SJSA1 (cell line): ENCODE results near the gene EGFL8. TPM values are rescaled to one million over a fixed set of nuclear protein-coding genes. Genes with fewer than 3 reads are reported as not detected.
"Not testable (repeated sequence)": the region's sequence is repeated elsewhere in the genome, so short reads cannot be mapped to it uniquely, and the experiment has no call there.

ENCODE experiments used
- DNase-seq, 2 experiments: peaks; one replicate each; pipeline ENCODE4 v3.0.0-alpha.2; 2015 to 2020; ENCODE audit warnings: low spot score in 2 of 2, low read depth in 1 of 2
- H3K27ac ChIP-seq: fragments of 250-450 bp; sonication (Bioruptor Pico); 2 replicates; pipeline ENCODE4 v1.5.1; 2020; ENCODE audit warnings: mild to moderate bottlenecking, moderate library complexity
- H3K27me3 ChIP-seq: fragments of 250-450 bp; sonication (Bioruptor Pico); replicated peaks from 2 replicates; pipeline ENCODE4 v1.5.1; 2020; ENCODE audit warnings: mild to moderate bottlenecking, moderate library complexity
- H3K36me3 ChIP-seq: fragments of 250-450 bp; sonication (Bioruptor Pico); 2 replicates; pipeline ENCODE4 v1.5.1; 2020; ENCODE audit warnings: mild to moderate bottlenecking
- H3K4me1 ChIP-seq: fragments of 250-450 bp; sonication (Bioruptor Pico); replicated peaks from 2 replicates; pipeline ENCODE4 v1.6.1; 2021; ENCODE audit warnings: mild to moderate bottlenecking
- H3K4me3 ChIP-seq: fragments of 250-450 bp; sonication (Bioruptor Pico); 2 replicates; pipeline ENCODE4 v1.5.1; 2020; ENCODE audit warnings: mild to moderate bottlenecking
- H3K9me3 ChIP-seq: fragments of 250-450 bp; sonication (Bioruptor Pico); replicated peaks from 2 replicates; pipeline ENCODE4 v1.5.1; 2020; ENCODE audit warnings: mild to moderate bottlenecking
- total RNA-seq: library from RNA; depleted of rRNA; stranded (reverse); fragments of >200 nt; shearing (Covaris generic); gene quantifications from 2 replicates; pipeline ENCODE4 v1.2.3, GENCODE V29; 2014; rRNA removed

Gene EGFL8
- total RNA-seq, 1 experiment from 2014 or later = 3.1 TPM

DNA sequence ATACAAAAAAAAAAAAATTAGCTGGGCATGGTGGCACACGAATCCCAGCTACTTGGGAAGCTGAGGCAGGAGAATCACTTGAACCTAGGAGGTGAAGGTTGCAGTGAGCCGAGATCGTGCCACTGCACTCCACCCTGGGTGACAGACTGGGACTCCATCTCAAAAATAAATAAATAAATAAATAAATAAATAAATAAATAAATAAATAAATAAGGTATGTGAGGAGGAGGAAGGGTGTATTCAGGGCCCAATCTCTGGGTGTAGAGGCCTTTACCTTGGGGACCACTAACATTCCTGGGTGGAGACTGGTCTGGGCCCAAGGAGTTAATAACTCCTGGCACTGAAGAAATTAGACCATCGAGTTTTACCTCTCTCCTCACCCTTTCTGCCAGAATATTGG lies 47.0 kb downstream of the EGFL8 start:
- not testable (repeated sequence) for H3K36me3 ChIP-seq, H3K9me3 ChIP-seq, DNase-seq, H3K27me3 ChIP-seq, H3K4me1 ChIP-seq, H3K4me3 ChIP-seq, H3K27ac ChIP-seq

DNA sequence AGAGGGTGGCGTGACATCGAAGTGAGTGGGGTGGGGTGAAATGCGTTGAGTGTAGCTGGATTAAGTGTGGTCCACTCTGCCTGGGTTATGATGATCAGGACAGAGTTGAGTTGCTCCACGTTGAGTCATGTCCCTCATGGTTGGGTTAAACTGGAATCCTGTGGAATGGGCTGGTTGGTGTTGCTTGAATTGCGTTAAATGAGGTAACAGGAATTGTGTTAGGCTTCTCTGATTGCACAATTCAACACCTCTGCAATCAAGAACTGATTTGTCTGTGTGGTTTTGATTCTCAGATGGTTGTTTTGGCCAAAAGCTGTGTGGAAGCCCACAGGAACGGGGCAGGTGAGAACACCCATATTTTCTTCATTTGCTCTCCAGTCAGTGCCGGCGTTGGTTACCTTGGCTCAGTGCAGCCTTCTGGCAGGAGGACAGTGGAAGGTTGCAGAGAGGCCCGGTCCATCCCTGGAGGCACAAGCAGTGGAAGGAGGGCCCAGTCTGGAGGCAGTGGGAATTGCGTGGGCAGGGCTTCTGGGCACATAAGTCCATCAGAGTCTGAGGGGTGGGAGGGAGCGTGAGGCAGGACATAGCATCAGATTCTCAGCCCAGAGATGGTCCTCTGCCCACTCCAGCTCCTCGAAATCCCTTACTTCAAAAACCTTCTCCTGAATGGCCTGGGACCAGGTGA lies 47.8 kb downstream of the EGFL8 start:
- H3K36me3 ChIP-seq = no peaks in the 10 kb centered on the region
- no peak overlapping the region for H3K27ac ChIP-seq
- H3K4me1 ChIP-seq = no peaks in the 10 kb centered on the region
- no peak overlapping the region for H3K4me3 ChIP-seq
- DNase-seq = no peak
- H3K9me3 ChIP-seq = no peaks in the 10 kb centered on the region
- no peaks in the 10 kb centered on the region for H3K27me3 ChIP-seq

DNA sequence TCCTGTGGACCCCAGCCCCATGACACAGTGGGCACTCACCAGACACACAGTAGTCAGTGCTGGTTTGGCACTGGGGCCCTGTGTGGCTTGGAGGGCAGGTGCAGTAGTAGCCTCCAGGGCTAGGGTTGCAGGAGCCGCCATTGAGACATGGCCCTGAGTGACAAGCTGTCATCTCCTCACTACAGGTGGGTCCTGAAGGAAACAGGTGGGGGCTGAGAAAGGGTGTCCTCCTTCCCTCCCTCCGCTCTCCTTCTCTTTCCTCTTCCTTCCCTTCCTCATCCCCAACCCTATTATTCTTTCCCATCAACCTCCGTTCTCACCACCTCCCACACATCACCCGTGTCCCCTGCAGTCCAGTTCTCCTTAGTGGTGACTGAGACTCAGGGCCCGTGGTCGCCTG lies 49.3 kb downstream of the EGFL8 start:
- Histone ChIP-seq H3K36me3 (no peaks in the 10 kb centered on the region), H3K9me3 (no peaks in the 10 kb centered on the region), H3K27ac (no peak overlapping the region), H3K27me3 (peaks cover 11% of the 10 kb centered on the region), H3K4me1 (no peaks in the 10 kb centered on the region), H3K4me3 (no peak overlapping the region)
- DNase-seq = no peak

DNA sequence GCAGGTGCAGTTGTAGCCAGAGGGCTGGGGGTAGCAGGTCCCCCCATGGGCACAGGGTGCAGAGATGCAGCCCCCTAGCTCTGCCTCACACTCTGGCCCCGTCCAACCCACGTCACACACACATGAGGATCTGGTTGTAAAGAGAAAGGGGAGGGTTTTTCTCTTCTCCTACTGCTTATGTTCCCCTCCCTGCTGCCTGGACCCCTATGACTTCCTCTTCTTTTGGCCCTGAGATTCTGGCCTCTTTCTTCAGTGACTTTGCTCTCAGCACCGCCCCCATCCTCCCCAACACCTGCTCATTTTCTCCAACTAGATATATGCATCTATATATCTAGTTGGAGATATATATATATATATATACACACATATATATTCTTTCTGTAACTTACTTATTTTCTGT lies 49.7 kb downstream of the EGFL8 start:
- DNase-seq = no peak
- no peaks in the 10 kb centered on the region for H3K4me1 ChIP-seq
- H3K4me3 ChIP-seq = no peak overlapping the region
- H3K27me3 ChIP-seq = peaks cover 15% of the 10 kb centered on the region
- no peaks in the 10 kb centered on the region for H3K9me3 ChIP-seq
- H3K27ac ChIP-seq = no peak overlapping the region
- no peaks in the 10 kb centered on the region for H3K36me3 ChIP-seq

DNA sequence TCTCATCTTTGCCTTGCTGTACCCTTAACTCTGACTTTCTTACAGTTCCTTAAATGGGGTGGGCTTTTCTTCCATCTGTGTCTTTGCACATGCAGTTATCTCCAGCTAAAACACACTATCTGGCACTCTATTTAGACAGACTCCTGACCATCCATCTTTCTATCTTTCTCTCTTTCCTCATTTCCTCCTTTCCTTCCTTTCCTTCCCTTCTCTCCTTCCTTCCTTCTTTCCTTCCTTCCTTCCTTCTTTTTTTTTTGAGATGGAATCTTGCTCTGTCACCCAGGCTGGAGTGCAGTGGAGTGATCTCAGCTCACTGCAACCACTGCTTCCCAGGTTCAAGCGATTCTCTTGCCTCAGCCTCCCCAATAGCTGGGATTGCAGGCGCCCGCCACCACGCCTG lies 51.2 kb downstream of the EGFL8 start:
- H3K27me3 ChIP-seq = peaks cover 15% of the 10 kb centered on the region
- no peak overlapping the region for H3K4me3 ChIP-seq
- no peak for DNase-seq
- no peaks in the 10 kb centered on the region for H3K4me1 ChIP-seq
- no peaks in the 10 kb centered on the region for H3K36me3 ChIP-seq
- no peaks in the 10 kb centered on the region for H3K9me3 ChIP-seq
- H3K27ac ChIP-seq = no peak overlapping the region

DNA sequence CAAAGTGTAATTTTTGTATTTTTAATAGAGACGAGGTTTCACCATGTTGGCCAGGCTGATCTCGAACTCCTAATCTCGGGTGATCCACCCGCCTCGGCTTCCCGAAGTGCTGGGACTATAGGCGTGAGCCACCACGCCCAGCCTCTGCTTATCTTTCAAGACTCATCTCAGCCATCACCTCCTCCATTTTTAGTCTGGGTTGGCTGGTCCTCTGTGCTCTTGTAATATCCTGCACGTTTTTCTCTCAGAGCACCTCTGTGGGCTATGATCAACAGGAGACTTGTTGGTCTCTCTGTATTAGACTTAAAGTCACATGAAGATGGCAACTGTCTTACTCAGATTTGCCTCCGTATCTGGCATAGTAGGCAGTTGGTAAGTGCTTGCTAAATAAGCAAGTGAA lies 51.9 kb downstream of the EGFL8 start:
- no peak for DNase-seq
- Histone ChIP-seq H3K9me3 (no peaks in the 10 kb centered on the region), H3K4me3 (no peak overlapping the region), H3K27ac (no peak overlapping the region), H3K36me3 (no peaks in the 10 kb centered on the region), H3K27me3 (peaks cover 20% of the 10 kb centered on the region), H3K4me1 (no peaks in the 10 kb centered on the region)

DNA sequence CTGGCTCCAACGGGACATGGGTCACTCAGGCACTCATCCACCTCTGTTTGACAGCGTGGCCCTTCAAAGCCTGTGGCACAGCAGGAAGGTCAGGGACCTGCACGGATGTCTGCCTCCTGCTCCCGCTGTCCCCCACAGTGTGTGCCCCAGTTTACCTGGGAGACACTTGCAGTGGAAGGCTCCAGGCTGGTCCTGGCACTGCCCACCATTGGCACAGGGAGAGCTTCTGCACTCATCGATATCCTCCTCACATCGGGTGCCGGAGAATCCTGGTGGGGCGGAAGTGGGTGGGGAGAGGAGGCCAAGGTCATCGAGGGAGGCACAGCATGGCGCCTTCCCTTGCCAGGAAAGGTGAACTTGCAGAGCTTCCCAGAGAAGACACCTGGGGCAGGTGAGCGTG lies 52.6 kb downstream of the EGFL8 start:
- no peaks in the 10 kb centered on the region for H3K4me1 ChIP-seq
- no peak for DNase-seq
- no peak overlapping the region for H3K4me3 ChIP-seq
- no peaks in the 10 kb centered on the region for H3K36me3 ChIP-seq
- no peak overlapping the region for H3K27ac ChIP-seq
- peaks cover 22% of the 10 kb centered on the region for H3K27me3 ChIP-seq
- no peaks in the 10 kb centered on the region for H3K9me3 ChIP-seq

Other genes starting within 250 kb of the EGFL8 start
- 0.47 and 0.53 TPM in 2 replicates for gene C2, start 236.9 kb upstream of the EGFL8 start, total RNA-seq
- gene CFB, start 218.5 kb upstream of the EGFL8 start, total RNA-seq = 0.50 and 0.58 TPM in 2 replicates
- 69.4 and 134 TPM in 2 replicates for gene NELFE, start 205.6 kb upstream of the EGFL8 start, total RNA-seq
- 34.5 and 35.5 TPM in 2 replicates for gene SKIC2, start 205.4 kb upstream of the EGFL8 start, total RNA-seq
- gene DXO, start 192.5 kb upstream of the EGFL8 start, total RNA-seq = 13.1 and 17.4 TPM in 2 replicates
- gene C4A, start 182.5 kb upstream of the EGFL8 start, total RNA-seq = 0.47 and 1.4 TPM in 2 replicates
- 0.28 and 1.5 TPM in 2 replicates for gene C4B, start 149.8 kb upstream of the EGFL8 start, total RNA-seq
- gene CYP21A2, start 126.2 kb upstream of the EGFL8 start, total RNA-seq = not detected in 2 replicates
- gene TNXB, start 55.3 kb upstream of the EGFL8 start, total RNA-seq = 0.66 TPM in 1 of 2 replicates, not detected in the other
- 22.8 and 44.0 TPM in 2 replicates for gene ATF6B, start 36.3 kb upstream of the EGFL8 start, total RNA-seq
- gene FKBPL, start 34.3 kb upstream of the EGFL8 start, total RNA-seq = 5.7 and 10.5 TPM in 2 replicates
- not detected in 2 replicates for gene PRRT1, start 12.7 kb upstream of the EGFL8 start, total RNA-seq
- gene PPT2, start 10.5 kb upstream of the EGFL8 start, total RNA-seq = 10.3 and 38.2 TPM in 2 replicates
- 40.9 and 65.4 TPM in 2 replicates for gene AGPAT1, start 11.5 kb downstream of the EGFL8 start, total RNA-seq
- 63.6 and 67.6 TPM in 2 replicates for gene RNF5, start 13.8 kb downstream of the EGFL8 start, total RNA-seq
- 0.76 TPM in 1 of 2 replicates, not detected in the other for gene AGER, start 19.7 kb downstream of the EGFL8 start, total RNA-seq
- gene PBX2, start 25.6 kb downstream of the EGFL8 start, total RNA-seq = 11.8 and 13.2 TPM in 2 replicates
- 15.3 and 16.2 TPM in 2 replicates for gene GPSM3, start 28.0 kb downstream of the EGFL8 start, total RNA-seq
- 1.6 and 2.0 TPM in 2 replicates for gene NOTCH4, start 59.5 kb downstream of the EGFL8 start, total RNA-seq
- gene TSBP1, start 207.3 kb downstream of the EGFL8 start, total RNA-seq = not detected in 2 replicates
- not detected in 2 replicates for gene BTNL2, start 242.6 kb downstream of the EGFL8 start, total RNA-seq